GM18861 (cell line): ENCODE data around the gene RSU1.
A peak's percentile ranks its signal among the peaks of the same experiment; 100 is the strongest.
"Not testable (repeated sequence)": the region's sequence is repeated elsewhere in the genome, so short reads cannot be mapped to it uniquely, and the experiment has no call there.

Experiments
- ATAC-seq: cut with Tn5 transposase; IDR thresholded peaks from one replicate; pipeline ENCODE4 v1.9.1; 2021; ENCODE audit not compliant: unreplicated experiment

RSU1 gene

DNA sequence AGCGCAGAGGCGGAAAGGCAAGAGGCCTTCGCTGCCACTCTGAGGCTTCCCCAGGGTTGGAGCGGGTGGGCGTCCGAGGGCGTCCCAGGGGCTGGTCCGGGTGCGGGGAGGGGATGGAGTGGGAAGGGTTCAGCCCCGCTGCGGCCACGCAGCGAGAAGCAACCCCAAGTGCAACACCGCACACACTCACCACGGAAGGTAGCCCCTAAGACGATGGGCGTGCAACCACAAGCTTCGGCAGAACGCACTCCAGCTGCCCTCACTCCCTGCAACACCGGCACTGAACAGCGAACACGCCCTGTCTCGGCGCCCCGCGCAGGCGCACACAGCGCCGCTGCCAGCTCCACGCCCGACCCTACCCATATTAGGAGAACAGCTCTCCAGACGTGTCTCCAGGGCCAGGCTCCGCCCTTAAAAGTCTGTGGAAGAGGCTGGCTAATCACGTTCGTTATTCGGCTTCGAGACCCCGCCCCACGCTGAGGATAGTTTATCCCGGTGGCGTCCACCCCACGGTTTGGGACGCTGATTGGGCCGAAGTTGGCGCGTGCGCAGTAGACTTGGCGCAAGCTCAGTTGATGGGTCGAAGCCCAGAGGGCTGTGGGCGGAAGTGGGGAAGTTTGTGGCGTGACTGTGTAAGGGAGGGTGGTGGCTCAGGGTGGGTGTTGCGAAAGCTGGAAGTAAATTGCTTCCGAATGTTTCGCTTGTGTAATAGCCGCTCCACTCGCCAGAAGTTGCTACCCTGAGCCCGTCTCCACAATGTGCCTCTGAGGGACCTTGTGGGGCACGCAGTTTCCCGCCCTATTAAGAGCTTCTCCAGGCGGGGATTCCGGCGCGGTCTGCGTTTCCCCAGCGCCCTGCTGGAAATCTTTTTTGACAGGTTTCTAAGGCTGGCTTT lies at the start of gene RSU1:
TSS of gene RSU1 (minus strand) at position 300 of the 895 bp plus-strand sequence. CDS start 343 bp downstream, outside the sequence.
- peak; percentile 98 for ATAC-seq

DNA sequence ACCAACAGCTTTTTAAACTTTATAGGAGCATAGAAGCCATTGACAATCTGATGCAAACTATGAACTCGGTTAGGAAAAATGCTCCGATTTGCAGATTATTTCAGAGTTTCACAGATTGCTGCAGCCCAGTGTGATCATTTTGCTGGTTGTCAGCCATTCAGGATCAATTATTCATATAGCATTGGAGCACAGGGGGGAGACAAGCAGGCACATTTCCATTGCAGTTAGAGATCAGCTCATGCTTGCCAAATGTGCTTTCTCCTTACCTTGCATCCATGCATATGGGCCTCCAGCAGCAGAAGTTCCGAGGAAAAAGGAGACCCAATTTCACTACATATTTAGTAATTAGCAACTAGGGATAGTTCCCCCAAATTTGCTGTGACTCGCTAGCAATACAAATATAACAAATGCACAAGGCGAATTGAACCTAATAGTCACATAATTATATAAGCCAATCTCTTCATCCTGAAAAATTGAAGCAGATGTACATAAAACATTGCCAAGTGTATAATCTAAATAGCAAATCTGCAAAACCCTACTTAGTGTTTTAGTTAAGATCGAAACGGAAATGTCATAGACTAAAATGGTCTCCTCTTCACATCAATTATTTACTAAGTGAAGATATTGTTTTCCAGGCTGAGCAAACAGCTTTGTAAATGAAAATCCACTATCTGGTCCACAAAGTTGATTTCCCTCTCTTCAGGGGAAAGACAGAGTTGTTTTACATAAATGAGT lies 49.5 kb upstream of the RSU1 start:
- no peak for ATAC-seq

DNA sequence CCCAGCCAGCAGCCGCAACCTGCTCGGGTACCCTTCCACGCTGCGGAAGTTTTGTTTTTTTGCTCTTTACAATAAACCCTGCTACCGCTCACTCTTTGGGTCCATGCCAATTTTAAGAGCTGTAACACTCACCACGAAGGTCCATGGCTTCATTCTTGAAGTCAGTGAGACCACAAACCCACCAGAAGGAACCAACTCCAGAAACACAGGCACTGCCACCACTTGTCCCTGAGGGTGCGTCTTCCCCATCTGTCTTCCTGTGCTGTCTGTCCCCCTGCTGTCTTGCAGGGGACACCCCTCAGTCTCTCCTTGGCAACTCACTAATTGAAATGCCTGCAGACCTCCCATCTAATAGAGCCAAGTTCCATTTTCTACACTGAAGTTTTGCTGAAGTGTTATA lies 48.5 kb upstream of the RSU1 start:
- ATAC-seq, result no peak

DNA sequence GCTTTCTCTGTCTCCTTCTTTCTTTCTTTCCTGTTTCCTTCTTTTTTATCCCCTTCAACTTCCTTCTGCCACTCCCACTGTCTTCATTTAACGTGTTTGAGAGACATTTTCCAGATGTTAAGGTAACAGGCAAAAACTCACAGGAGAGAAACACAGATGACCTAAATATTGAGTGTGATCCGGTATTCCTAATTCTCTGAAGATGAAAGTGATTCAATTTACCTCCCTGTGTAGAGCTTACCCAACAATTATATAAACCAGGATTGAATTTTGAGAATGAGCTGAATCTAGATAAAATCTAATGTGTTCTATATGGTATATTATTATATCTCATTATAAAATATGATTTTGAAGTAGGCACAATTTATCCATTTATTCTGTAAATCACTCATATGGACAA lies 46.5 kb upstream of the RSU1 start:
- ATAC-seq, result no peak

DNA sequence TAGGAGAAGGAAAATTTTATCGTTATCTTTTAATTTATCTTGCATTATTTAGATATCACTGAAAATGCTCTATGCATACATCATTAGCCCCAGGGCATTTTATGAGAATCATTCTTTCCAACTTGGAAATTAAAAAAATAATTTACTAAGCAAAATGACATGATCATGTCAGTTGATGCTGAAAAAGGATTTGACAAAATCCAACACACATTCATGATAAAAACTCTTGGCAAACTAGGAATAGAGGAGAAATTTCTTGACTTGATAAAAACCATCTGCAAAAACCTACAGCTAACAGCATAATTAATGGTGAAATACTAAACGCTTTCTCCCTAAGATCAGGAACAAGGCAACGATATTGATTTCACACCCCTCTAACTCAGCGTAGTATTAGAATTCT lies 40.2 kb upstream of the RSU1 start:
- ATAC-seq, result no peak

DNA sequence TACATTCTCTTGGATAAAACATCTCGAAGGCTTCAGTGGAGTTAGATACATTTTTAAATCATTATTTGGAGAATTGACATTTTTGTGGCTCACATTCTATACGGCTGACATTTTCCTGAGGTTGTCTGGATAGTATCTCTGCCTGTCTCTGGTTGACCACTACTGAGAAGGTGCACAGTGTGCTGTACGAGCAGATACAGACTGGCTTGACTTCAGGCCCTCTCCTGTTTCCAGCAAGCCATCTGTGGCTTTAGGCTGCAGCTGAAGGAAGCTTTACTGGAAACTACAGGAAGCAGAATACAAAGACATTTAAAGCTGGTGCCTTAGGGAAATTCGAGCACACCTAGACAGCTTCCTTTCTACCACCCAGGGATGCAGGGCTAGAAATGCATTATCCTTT lies 39.3 kb upstream of the RSU1 start:
- no peak for ATAC-seq

DNA sequence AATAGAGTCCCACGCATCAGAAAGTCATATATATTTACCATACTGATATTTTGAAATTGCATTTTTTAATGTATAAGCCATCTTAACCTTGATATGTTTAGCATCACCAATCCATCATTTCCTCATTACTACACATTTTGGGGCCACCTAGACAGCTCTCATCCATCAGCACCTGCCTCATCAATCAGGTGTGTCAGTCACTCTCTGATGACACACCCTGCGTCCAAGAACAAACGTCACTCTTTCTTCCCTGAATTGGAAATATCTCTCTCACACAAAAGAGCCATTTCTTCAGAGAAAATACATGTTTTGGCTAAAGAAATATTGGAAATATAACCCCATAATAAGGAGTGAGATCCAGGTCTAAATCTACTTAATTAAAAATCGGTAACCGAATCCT lies 38.9 kb upstream of the RSU1 start:
- ATAC-seq, result no peak

DNA sequence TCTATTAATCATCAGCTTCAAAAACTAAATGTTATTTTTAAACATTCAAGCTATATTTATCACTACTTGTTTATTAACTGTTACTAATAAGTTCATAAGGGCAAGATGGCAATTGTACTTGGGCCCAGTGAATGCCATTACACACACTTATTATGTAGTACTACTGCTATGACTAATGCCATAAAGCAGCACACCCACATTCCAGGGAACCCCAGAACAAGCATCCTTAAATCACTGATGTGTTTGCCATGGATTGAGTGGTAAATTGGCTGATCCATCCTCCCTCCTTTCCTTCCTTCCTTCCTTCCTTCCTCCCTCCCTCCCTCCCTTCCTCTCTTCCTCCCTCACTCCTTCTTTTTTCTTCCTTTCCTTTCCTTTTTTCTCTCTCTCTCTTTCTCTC lies 37.4 kb upstream of the RSU1 start:
- no peak for ATAC-seq

DNA sequence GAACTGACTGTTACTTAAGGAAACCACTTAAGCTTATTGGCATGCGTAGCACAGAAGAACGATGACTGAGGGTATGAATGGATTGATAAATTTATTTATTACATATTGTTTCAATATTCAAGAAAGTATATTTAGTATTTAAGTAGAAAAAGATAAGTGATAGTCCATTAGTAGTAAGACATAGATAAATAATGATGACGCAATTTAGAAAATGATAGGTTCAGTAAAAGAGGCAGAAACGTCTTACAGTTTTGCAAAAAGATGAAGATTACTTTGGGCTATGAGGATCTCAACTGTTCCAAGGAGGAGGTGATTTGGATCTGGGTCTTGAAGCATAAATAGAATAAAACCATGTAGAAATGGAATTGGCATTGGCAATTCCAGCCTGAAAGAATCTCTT lies 36.6 kb upstream of the RSU1 start:
- ATAC-seq, result no peak

DNA sequence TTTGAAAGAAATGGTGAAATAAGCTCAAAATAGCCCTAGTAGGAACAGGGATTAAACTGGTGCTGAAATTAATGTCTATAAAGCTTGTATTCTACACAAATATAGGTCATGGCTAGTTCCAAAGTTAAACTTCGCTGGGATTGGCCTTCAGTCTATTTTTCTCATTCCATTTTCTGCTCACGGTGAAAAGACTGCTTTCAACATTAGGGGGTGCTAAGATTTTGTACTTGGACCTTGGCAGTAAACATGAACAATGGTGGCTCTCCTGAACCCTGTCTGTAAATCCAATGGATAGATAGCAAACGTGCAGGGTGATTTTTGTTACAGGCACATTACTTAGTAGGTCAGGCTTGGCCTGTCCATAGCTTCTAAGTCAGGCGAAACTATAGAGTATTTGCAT lies 36.0 kb upstream of the RSU1 start:
- no peak for ATAC-seq

DNA sequence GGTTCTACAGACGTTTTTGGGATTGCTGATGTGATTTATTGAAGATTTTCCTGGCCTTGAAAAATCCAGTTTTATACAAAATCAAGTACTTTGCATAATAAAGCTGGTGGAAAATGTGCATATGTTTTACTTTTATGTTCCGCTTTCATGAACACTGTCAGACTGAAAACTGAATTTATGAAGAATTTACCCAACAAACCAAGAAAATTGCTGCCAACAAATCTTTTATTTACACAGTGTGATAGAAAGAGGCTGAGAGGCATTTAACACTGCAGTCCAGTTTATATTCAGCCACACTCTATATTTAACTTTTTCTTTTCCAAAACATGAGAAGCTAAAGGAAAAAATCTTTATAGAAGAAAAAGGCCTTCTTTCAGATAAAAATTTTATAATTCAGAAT lies 35.4 kb upstream of the RSU1 start:
- ATAC-seq, result no peak

DNA sequence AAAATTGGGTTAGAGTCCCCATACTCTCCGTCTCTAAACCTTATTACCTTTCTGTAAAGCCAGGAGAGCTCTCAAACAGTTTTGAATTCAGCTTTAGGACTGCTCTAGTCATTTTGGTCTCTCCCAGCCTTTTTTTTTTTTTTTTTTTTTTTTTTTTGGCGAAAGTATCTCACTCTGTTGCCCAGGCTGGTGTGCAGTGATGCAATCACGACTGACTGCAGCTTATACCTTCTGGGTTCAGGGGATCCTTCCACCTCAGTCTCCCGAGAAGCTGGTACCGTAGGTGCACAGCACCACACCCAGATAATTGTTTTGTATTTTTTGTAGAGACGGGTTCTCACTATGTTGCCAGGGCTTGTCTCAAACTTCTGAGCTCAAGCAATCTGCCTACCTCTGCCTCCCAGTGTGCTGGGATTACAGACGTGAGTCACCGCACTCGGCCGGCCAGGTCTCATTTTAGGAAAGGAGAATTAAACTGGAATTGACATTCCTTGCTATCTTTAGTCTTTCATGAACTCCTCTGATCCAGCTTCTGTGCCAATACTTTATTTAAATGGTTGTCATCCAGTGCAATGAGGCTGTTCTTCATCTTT lies 31.4 kb upstream of the RSU1 start:
- no peak for ATAC-seq

DNA sequence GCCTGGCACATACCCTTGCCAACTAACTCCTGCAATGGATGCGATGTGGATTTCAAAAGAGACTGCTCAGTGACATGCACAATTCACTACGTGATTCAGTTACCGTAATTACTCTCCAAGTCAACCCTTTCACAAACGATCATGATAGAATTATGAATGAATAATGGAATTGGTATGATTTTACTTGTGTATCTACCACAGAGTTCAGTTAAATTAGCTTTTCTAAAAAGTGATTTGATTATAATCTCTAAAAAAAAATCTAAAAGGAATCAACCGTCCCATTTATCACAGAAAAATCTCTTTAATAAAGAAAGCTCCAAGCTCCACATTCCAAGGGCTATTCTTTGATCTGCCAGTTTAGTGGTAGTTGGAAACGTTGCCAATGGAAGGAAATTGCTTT lies 30.4 kb upstream of the RSU1 start:
- ATAC-seq, result no peak

DNA sequence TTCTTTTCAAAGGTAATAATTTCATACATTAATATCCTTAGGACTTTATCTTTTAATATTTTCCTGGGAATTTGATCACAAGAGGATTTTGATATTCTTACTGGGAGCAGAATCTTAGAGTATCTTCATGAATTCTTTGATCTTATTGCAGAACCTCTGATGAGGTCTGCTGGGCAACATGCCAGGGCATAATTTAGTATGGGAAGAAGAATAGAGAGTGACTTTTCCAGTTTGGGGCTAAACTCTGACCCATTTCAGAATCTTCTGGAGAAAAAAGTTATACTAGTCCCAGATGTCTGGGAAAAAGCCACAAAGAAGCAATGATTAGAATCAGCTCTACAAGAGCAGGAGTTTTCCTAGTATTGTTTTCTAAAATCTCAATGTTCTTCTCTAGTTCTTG lies 28.0 kb upstream of the RSU1 start:
- ATAC-seq, result no peak

DNA sequence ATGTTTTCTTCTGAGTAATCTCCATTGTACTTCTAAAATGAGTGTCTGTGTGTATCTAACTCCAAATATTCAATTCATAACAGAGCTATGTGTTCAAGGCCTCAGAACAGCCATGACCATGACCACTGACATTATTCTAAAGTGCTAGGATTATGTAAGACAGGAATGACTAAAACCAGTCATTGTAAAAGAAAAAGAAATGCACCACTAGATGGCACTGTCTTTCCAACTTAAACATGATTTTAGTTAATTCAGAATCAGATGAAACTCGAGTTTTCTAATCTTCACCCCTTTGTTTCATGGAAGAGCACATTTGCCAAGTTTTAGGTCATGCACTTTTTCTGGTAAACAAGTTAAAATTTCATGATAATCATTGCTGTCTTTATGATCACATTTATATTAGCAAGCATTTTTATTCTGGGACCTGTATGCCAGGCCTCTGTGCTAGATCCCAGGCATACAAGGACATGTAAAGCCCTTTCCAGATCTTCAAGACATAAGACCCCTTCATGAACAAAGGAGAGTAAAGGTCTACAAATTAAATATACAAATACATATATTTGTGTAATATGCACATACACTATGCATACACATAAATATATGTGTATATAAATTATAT lies 26.1 kb upstream of the RSU1 start:
- ATAC-seq, result peak; percentile 73

DNA sequence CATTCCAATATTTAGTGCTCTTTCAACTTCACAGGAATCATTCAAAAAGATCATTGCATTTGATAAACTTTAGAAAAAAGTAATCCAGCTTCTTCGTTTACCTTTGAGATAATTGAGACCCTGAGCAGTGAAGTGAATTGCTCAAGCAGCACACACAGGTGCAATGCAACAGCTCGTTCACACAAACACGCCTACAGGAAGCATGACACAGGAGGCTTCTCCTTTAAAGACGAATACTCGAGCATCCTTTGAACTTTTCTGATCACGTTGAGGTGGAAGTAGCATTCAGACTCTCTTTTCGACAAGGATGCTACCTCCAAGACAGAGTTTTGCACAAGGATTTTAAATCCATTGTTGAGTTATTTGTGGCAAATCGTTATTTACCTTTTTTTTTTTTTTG lies 18.0 kb upstream of the RSU1 start:
- ATAC-seq, result no peak

DNA sequence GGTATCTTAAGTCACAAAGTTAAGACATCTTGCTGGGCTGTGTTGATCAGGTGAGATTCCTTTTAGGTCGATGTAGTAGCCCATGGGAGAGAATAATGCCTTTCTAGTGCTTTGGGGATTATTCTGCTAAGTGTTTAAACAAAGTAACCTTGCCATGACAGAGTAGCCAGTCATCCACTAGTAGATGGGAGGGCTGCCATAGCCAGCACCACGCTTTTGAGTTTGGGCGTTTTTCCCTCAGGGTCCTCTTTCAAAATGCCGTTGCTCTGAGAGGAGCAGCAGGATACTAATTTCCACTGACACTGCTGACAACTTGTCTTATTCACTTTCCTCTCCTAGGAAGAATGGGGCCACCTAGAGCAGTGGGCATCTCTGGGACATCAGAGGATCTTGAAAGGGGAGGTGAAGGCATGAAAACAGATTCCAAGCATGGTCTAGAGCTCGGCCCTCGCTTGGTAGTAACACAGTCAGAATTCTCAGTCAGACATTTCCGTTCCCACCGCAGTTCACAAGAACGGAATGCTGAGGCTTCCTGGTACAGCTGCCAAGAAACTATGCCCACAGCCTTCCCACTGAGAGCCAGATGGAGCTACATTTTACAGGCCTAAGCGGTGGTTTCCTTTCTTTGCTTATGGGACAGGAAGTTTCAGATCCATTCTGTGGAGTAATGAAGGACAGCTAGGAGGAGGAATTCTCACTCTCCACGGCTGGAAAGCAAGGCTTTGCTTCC lies 15.3 kb upstream of the RSU1 start:
- ATAC-seq, result no peak

DNA sequence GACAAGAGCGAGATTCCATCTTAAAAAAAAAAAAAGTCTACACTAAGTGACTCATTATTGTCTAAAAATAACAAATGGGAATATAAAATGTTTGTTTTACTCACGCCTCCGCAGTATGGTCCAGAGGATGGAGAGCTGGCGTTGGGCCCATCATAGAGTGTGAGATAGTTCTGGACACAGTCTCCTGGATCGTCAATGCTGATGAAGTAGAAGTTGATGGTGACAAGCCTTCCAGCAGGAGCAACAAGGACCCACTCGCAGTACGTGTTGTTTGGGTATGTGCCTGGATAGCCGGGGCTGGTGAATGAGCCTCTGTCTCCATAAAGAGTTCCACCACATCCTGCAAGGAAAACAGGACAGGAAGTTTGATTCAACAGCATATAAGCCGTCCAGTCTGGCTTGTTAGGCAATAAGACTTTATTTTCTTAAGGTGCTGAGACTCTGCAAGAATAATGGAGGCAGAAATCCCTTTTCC lies 11.5 kb upstream of the RSU1 start:
- ATAC-seq, result no peak

DNA sequence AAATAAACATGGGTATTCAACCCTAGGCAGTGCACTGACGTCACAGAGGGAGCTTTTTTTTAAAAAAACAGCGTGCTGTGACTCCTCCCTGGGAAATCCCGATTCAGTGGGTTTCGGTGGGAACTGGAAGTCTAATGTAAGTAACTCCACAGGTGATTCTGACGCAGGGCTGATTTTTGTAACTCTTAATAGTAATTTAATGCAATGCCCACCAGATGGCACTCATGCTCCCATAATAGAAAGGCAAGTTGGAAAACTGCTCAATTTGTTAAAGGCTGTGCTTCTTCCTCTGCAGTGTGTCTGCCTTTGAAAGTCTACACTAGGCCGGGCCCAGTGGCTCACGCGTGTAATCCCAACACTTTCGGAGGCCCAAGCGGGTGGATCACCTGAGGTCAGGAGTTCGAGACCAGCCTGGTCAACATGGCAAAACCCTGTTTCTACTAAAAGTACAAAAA lies 10.9 kb upstream of the RSU1 start:
- ATAC-seq, result peak; percentile 85

DNA sequence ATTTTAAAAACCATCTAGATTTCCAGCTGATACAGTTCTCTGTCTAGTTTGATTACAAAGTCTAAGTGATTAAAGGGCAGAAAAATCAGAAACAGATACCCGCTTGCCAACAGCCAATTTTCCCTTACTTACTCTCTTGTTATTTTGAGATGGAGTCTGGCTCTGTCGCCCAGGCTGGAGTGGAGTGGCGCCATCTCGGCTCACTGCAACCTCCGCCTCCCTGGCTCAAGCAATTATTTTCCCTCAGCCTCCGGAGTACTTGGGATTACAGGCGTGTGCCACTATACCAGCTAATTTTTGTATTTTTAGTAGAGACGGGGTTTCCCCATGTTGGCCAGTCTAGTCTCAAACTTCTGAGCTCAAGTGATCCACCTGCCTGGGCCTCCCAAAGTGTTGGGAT lies 10.2 kb upstream of the RSU1 start:
- ATAC-seq, result not testable (repeated sequence)
